HCT116 (cell line): Measurements from ENCODE around the gene HS6ST3.

Source experiments
- CEBPB ChIP-seq: IDR thresholded peaks from 2 replicates; pipeline ENCODE4 v1.6.1; 2012; ENCODE audit warnings: low read depth
- EGR1 ChIP-seq: IDR thresholded peaks from 2 replicates; pipeline ENCODE4 v1.6.1; 2012; ENCODE audit warnings: low read depth
- EZH2 ChIP-seq: fragments of 200-600 bp; sonication (generic); IDR thresholded peaks from 2 replicates; pipeline ENCODE4 v1.6.1; 2017; ENCODE audit warnings: antibody characterized with exemption, mixed run types
- POLR2AphosphoS5 ChIP-seq: IDR thresholded peaks from 2 replicates; pipeline ENCODE4 v1.6.1; 2011; ENCODE audit warnings: mild to moderate bottlenecking, low read depth, low read length, moderate library complexity
- TF ChIP-seq, protein P1 (sequence below), 3 experiments: fragments of 200-600 bp in 1 of 3; sonication (generic) in 1 of 3; IDR thresholded peaks in 2 of 3; conservative IDR thresholded peaks in 1 of 3; 2 replicates each; pipeline ENCODE4 v1.5.1; 2012 to 2017; ENCODE audit warnings: low read depth in 2 of 3, low read length in 2 of 3, antibody characterized with exemption in 1 of 3, borderline replicate concordance in 1 of 3, control low read depth in 1 of 3, mild to moderate bottlenecking in 1 of 3, mixed read lengths in 1 of 3, mixed run types in 1 of 3, moderate library complexity in 1 of 3; ENCODE audit not compliant: insufficient read depth in 1 of 3
- TF ChIP-seq, protein P2 (sequence below): IDR thresholded peaks from 2 replicates; pipeline ENCODE4 v1.6.1; 2012

DNA sequence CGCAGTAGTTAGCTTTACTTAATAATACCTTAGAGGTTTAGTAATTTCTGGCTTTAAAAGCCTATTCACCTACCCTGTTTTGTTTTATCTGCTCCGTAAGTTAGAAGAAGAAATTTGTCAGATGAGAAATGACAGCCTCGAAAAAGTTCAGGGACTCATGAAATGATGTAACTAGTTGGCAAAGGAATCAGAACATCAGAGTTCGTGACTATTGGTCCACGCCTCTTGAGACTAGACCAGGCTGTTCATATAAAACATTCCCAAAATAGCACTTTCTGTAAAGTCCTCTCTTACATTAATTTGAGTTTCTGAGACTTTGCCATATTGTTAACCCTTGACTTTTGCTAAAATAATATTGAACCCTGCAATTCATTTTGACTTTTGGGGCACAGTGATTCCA, 92.0 kb downstream of the HS6ST3 start:
- TF ChIP-seq, protein P1, sequence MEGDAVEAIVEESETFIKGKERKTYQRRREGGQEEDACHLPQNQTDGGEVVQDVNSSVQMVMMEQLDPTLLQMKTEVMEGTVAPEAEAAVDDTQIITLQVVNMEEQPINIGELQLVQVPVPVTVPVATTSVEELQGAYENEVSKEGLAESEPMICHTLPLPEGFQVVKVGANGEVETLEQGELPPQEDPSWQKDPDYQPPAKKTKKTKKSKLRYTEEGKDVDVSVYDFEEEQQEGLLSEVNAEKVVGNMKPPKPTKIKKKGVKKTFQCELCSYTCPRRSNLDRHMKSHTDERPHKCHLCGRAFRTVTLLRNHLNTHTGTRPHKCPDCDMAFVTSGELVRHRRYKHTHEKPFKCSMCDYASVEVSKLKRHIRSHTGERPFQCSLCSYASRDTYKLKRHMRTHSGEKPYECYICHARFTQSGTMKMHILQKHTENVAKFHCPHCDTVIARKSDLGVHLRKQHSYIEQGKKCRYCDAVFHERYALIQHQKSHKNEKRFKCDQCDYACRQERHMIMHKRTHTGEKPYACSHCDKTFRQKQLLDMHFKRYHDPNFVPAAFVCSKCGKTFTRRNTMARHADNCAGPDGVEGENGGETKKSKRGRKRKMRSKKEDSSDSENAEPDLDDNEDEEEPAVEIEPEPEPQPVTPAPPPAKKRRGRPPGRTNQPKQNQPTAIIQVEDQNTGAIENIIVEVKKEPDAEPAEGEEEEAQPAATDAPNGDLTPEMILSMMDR (IDR thresholded peaks at IDR 0.05 in 2 of 3, conservative IDR thresholded peaks at IDR 0.05 in 1 of 3; ENCODE audit: borderline replicate concordance in 1 of 3, insufficient read depth in 1 of 3, low read depth in 2 of 3, low read length in 2 of 3), result no peak
- TF ChIP-seq, protein P2, sequence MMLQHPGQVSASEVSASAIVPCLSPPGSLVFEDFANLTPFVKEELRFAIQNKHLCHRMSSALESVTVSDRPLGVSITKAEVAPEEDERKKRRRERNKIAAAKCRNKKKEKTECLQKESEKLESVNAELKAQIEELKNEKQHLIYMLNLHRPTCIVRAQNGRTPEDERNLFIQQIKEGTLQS, result no peak
- TF ChIP-seq EZH2 (no peak), EGR1 (no peak), POLR2AphosphoS5 (no peak), CEBPB (no peak)
